HG03442 (cell line): ENCODE data around the gene C1QTNF2.

Source experiments
- ATAC-seq: cut with Tn5 transposase; IDR thresholded peaks from one replicate; pipeline ENCODE4 v1.9.1; 2021; ENCODE audit warnings: mild to moderate bottlenecking, moderate library complexity; ENCODE audit not compliant: unreplicated experiment

Gene C1QTNF2

DNA sequence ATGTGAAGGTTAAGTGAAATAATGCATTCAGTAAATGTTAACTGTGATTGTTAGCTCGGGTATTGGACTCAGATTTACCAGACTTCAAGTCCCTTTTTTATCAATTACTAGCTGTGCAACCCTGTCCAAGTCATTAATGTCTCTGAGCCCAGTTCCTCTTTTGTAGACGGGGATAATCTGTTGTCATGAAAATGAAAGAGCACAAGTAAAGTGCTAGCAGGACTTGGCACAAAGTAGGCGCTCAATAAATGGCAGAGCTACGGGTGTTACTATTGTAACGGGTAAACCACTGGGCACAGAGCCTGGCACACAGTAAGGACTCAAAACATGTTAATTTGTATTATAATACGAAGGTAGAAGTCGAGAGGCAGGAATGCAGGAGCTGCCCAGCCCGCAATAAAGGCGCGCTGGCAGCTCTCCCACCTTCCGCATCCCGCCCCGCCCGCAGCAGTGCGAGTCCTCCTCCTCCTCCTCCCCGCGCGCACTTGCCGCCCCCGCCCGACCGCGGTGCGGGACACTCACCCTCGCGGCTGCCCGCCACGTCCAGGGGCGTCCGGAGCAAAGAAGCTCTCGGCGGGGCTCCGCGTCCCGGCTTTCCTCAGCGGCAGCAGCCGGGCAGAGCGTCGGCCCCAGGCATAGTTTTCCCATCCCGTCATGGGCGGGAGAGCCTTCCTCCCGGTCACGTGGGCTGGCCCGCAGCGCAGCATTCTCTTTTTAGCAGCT is at the start of gene C1QTNF2:
Gene C1QTNF2, minus strand, starts transcription at position 637 of the 723 bp plus-strand sequence. CDS start 15,615 bp downstream, outside the sequence.
- ATAC-seq = no peak

- ATAC-seq = no peak
Measured at GRCh38 chr5:160420331-160420610, 49.8 kb upstream of the C1QTNF2 start.

DNA sequence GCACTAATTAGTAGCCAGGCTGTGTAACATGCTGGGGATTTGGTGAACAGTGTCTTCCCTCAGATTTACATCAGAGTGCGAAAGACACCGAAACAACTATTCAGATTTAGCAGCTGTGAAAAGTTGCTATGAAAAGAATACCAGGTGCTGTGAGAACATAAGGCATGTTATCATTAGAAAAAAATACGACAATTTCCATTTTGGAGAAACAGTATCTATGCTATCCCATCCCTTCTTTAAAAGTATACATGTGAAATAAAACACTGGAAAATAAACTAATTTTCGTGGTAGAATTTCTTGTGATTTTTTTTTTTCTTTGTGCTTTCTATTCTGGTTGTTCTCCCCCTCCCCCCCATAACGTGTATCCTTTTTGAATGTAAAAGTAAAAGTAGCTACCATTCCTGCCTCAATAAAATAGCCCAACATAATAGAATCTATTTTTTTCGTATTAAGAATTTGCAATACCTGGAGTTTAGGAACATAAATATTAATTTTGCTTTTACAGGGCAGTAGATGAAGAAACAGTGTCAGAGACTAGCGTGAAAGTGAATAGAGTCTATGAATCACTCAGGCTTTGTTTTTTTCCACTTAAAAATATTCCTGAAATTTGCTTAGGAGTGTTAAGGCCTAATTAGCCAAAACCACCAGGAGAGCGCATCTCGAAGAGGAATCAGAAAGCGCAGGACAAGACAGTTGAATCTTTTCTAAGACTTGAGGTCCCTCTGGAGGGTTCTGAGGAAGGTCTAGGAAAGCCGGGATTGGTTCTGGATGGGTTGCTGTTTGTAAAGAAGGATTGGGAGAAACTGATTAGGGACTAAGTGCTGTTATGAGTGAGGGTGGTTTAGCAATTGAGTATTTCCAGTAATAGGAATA is 49.3 kb upstream of the C1QTNF2 start:
- ATAC-seq = peak; percentile 20

DNA sequence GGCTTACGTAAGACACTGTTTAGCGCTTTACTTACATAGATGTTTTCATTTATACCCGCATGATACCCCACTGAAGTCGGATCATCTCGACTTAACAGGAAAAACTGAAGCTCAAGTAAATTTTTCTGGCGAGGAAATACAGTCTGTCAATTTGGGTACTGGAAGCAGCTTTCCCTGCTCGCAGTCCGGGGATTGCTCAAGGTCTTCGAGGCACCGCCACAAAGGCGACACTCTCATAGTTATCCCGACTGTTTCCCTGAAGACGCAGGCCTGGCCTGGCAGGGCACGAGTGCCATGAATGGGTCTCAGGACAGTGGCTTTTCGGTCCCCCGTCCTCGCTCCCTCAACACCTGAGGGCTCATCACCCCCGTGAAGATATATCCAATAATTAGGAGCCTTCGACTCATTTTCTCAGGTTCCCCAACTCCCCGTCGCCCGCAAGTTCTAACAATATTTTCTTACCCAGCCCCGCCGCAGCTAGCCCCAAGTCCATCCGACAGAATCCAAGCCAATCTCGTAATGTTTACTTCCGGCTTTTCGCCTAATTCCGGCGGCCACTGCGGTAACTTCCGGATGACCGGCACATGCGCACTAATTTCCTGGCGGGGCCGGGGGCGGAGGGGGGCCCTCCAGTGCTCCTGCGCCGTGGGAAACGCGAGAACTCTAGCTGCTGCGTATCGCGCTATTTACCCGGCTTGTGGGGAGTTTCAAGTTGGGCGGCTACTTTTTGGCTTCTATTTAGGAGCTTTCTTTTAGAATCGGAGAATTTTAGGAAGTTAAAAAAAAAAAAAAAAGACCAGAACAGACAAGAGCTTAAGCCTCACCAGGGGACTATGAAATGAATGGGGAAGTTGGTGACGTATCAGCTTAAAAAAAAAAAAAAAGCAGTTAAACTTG is 48.4 kb upstream of the C1QTNF2 start, which contains the start of gene SLU7:
Gene SLU7, minus strand, starts transcription at position 521 of the 897 bp plus-strand sequence. CDS start 3,787 bp downstream, outside the sequence.
- ATAC-seq = peak; percentile 66

GRCh38 chr5:160399402-160400353 is 29.3 kb upstream of the C1QTNF2 start, which contains the start of gene FAM200C:
TSS of gene FAM200C (minus strand) at chr5:160400054. CDS start at chr5:160395490, 4,564 bp downstream.
- ATAC-seq = peak; percentile 90

DNA sequence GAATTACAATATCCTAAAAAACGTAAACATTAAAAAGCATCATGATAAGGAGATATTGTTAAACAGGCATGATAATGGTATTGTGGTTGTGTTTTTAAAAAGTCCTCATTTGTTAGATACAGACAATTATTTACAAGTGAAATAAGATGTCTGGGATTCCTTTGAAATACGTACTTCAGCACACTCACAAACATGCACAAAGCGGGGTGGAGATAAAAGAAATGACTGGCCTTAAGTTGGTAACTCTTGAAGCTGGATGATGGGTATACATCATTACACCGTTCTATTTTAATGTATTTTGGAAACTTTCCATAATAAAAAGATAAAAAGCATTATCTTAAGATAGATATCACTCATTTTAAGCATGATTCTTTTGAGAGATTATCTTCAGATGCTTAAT is 28.4 kb upstream of the C1QTNF2 start:
- ATAC-seq = no peak

- ATAC-seq = no peak
Measured at GRCh38 chr5:160397492-160397891, 27.1 kb upstream of the C1QTNF2 start.

- no peak for ATAC-seq
Measured at GRCh38 chr5:160395111-160395510, 24.7 kb upstream of the C1QTNF2 start.

- no peak for ATAC-seq
Measured at GRCh38 chr5:160390787-160391696, 20.6 kb upstream of the C1QTNF2 start.

GRCh38 chr5:160387445-160387844 is 17.0 kb upstream of the C1QTNF2 start:
- ATAC-seq = no peak

DNA sequence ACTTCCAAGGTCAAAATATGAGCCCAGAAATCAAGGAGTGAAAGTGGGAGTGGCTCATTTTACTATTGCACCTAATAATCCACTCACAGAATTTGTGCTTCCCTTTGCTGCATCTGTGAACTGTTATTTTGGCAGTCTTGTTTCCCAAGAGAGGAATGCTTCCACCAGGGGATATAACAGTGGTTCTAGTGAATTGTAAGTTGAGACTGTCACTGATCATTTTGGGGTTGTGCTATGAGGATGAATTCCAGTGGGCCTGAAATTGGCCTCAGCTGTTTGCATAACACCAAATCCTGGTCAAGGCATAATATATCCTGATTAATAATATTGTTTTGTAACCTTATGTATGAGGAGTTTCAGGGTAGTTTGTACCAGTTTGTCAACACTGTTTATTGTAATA is 15.1 kb upstream of the C1QTNF2 start:
- no peak for ATAC-seq

DNA sequence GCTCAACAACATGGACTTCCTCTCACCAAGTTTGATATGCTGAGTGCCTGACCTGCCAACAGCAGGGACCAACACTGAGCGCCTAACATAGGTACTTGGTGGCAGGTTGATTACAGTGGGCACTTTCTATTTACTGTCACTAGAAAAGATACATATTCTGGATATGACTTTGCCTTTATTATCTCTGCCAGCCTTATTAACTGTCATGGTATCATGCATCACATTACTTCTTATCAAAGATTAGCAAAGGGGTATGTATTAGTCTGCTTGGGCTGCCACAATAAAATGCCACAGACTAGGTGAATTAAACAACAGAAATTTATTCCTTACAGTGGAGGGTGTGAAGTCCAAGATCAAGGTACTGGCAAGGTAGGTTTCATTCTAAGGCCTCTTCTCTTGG is 14.3 kb upstream of the C1QTNF2 start:
- ATAC-seq = no peak

- ATAC-seq = no peak
Measured at GRCh38 chr5:160382346-160382745, 11.9 kb upstream of the C1QTNF2 start.

DNA sequence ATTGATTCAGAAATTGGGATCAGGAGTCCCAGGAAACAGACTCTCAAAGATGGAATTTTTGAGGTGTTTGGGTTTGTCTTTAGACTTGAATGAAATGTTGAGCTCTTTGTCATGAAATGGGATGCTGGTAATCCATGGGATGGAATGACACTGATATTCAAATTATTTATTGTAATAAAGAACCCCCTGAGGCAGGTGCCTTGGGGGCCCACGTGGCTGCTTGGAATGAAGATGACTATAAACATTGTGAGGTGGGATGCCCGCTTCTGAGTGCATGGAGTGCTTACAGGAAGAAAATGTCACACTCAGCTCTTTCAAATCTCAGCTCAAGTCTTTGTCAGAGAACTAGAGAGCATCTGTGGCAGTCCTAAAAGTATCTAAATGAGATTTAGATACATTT is 9.6 kb upstream of the C1QTNF2 start:
- no peak for ATAC-seq

- no peak for ATAC-seq
Measured at GRCh38 chr5:160379511-160379910, 9.1 kb upstream of the C1QTNF2 start.

DNA sequence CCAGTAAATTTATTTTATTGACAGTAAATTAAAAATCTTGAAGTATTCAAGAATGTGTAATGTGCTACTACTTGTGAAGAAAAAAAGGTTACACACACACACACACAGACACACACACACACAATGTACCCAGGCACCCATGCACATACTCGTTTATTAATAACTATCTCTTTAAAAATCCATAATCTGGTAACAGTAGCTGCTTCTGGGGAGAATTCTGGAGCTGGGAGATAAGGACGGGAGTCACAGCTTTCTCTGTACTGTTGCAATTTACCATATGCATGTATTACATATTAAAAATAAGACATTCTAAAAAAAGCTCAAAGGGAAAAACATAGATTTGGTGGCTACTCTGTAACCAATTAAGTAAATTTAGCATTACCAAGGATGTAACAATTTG is 7.9 kb upstream of the C1QTNF2 start:
- no peak for ATAC-seq

- ATAC-seq = no peak
Measured at GRCh38 chr5:160377651-160378050, 7.2 kb upstream of the C1QTNF2 start.

DNA sequence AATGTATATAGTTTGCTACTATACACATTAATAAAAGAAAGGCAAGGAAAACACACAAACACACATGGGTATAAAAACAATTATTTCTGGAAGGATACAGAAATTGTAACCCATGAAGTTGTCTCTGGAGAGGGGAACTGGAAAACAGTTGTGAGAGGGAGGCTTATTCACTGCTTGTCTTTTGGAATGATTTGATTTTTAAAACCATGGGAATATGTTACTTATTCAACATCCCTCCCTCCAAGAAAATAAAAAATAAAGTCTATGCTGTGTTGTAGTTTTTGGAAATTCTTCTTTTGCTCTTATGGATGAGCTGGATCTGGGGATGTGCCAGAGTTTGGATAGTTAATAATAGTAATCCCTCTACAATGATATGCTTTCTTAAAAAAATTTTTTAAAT is 6.0 kb upstream of the C1QTNF2 start:
- ATAC-seq = no peak

GRCh38 chr5:160375701-160376100 is 5.3 kb upstream of the C1QTNF2 start:
- no peak for ATAC-seq
